GM19372 (cell line): ENCODE results near the gene HOXA1.

Source experiments
- ATAC-seq: cut with Tn5 transposase; IDR thresholded peaks from one replicate; pipeline ENCODE4 v1.9.1; 2021; ENCODE audit warnings: mild to moderate bottlenecking, low read depth, moderate library complexity; ENCODE audit not compliant: unreplicated experiment

HOXA1 gene

GRCh38 chr7:27095897-27096767 lies at the start of gene HOXA1:
TSS of gene HOXA1 (minus strand) at chr7:27096000. CDS start at chr7:27095912, 88 bp downstream.
- peak; percentile 84 for ATAC-seq

- ATAC-seq: no peak
Measured at GRCh38 chr7:27145165-27145913, 49.5 kb upstream of the HOXA1 start.

- no peak for ATAC-seq
Measured at GRCh38 chr7:27144781-27145164, 49.0 kb upstream of the HOXA1 start.

- ATAC-seq: no peak
Measured at GRCh38 chr7:27143950-27144780, 48.4 kb upstream of the HOXA1 start.

GRCh38 chr7:27143023-27143949 lies 47.5 kb upstream of the HOXA1 start, which contains the start of gene HOXA5:
TSS of gene HOXA5 (minus strand) at chr7:27143681. CDS start at chr7:27143607, 74 bp downstream.
- ATAC-seq: no peak

- no peak for ATAC-seq
Measured at GRCh38 chr7:27142580-27143022, 46.8 kb upstream of the HOXA1 start.

GRCh38 chr7:27141923-27142579 lies 46.3 kb upstream of the HOXA1 start:
- ATAC-seq: no peak

GRCh38 chr7:27141137-27141922 lies 45.5 kb upstream of the HOXA1 start:
- ATAC-seq: no peak

GRCh38 chr7:27140126-27140857 lies 44.5 kb upstream of the HOXA1 start:
- ATAC-seq: no peak

GRCh38 chr7:27139334-27140125 lies 43.7 kb upstream of the HOXA1 start:
- ATAC-seq: no peak

GRCh38 chr7:27138985-27139333 lies 43.2 kb upstream of the HOXA1 start:
- ATAC-seq: no peak

GRCh38 chr7:27138472-27138871 lies 42.7 kb upstream of the HOXA1 start:
- ATAC-seq: no peak

GRCh38 chr7:27137640-27138315 lies 42.0 kb upstream of the HOXA1 start:
- ATAC-seq: no peak

- ATAC-seq: no peak
Measured at GRCh38 chr7:27134392-27134791, 38.6 kb upstream of the HOXA1 start.

GRCh38 chr7:27133409-27134231 lies 37.8 kb upstream of the HOXA1 start:
- ATAC-seq: no peak

- ATAC-seq: no peak
Measured at GRCh38 chr7:27132978-27133377, 37.2 kb upstream of the HOXA1 start.
